ENCODE data around the gene ZNF730.
"Not testable (repeated sequence)": the region's sequence is repeated elsewhere in the genome, so short reads cannot be mapped to it uniquely, and the experiment has no call there.

The ZNF730 gene

GRCh38 chr19:23116802-23117571 lies at the start of gene ZNF730:
TSS of gene ZNF730 (plus strand) at chr19:23117025. CDS start at chr19:23117174, 149 bp downstream.
- peak within 1 kb of the TSS; percentile 85 for H3K4me3 ChIP-seq (ENCODE audit: low read depth, low read length)
- peak; percentile 59 for DNase-seq (ENCODE audit: low read depth)

GRCh38 chr19:23070353-23071146 lies 46.3 kb upstream of the ZNF730 start:
- peak overlapping the region; percentile 49 for H3K4me3 ChIP-seq (ENCODE audit: low read depth, low read length)
- DNase-seq (ENCODE audit: low read depth), result no peak

GRCh38 chr19:23071147-23071511 lies 45.7 kb upstream of the ZNF730 start:
- DNase-seq (ENCODE audit: low read depth), result no peak
- peak overlapping the region; percentile 49 for H3K4me3 ChIP-seq (ENCODE audit: low read depth, low read length)

DNA sequence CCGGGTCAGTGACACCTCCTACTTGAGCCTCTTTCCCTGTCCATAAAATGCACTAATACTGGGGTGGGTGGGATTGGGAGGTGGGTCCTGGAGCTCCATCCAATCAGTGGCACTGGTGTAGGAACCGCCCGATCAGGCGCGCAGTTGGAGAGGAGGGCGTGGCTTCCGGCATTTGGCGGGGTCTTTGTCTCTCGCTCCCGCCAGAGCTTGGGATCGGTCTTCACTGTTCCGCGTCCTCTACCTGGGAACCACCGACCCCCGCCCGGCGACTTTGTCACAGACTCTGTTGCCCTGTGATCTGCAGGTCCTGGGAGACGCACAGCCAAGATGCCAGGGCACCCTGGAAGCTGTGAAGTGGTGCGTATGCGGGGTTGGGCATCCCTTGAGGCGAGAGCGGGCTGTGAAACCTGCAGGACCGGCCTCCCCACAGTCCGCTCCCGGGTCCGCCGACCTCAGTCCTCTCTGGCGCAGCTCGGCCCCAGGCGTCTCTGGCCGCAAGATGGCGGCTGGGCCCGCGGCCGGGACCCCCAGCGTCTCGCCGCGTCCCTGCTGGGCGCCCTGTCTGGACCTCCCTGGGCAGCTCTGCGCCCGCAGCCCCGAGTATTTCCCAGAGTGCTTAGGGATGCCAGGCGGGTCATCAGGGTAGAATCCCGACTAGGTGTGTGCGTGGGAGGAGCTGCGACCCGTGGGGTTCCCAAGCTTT lies 41.6 kb upstream of the ZNF730 start:
- H3K4me3 ChIP-seq (ENCODE audit: low read depth, low read length), result peak overlapping the region; percentile 92
- DNase-seq (ENCODE audit: low read depth), result peak; percentile 33

GRCh38 chr19:23077776-23078175 lies 39.0 kb upstream of the ZNF730 start:
- H3K4me3 ChIP-seq (ENCODE audit: low read depth, low read length); DNase-seq (ENCODE audit: low read depth): not testable (repeated sequence)

DNA sequence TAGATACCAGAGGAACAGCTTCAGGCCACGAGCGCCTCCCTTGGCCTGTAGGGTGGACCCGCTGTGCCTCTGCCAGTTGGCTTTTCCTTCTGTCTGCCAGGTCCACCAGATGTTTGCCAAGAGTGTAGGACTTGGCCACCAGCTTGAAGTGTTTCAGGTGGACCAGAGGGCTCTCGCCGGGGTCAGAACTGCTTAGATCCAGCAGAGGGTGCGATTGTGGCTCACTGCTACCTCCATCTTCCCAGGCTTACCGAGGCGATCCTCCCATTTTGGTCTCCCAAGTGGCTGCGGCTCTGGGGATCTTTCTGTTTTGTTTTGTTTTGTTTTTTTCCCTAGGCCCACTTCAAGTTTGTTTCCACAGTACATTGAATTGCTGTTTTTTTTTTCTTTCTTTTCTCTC lies 23.0 kb upstream of the ZNF730 start:
- no peak for DNase-seq (ENCODE audit: low read depth)
- H3K4me3 ChIP-seq (ENCODE audit: low read depth, low read length), result no peak overlapping the region

DNA sequence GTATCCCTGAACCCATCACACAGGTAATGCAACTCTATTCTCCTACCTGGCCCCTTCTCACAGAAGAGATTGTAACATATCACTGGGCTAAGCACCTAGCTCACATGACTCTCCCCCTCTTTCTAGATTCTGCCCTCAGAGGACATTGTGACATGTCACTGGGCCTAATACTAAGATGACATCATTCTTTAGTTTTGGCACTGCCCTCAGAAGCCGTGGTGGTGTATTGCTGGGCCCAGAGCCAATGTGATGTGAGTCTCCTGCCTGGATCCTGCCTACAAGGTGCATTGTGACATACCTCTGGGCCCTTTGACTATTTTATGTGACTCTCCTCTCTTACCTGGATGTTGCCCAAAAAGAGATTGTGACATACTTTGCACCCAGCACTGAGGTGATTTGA lies 21.4 kb upstream of the ZNF730 start:
- no peak for DNase-seq (ENCODE audit: low read depth)
- no peak overlapping the region for H3K4me3 ChIP-seq (ENCODE audit: low read depth, low read length)

DNA sequence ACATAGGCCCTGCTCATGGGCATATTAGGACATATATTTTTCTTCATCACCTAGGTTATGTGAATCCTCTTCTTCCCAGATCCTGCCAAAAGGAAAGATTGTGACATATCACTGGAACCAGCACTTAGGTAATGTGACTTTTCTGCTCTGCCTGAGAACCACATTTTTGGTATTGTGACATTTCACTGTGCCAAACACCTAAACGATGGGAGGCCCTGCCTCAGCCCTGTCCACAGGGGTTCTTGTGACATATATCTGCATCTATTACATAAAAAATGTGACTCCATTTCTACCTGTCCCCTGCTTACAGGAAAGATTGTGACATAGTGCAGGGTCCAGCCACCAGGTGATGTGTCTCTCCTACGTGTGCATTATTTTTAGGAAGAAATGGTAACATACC lies 18.5 kb upstream of the ZNF730 start:
- no peak for DNase-seq (ENCODE audit: low read depth)

DNA sequence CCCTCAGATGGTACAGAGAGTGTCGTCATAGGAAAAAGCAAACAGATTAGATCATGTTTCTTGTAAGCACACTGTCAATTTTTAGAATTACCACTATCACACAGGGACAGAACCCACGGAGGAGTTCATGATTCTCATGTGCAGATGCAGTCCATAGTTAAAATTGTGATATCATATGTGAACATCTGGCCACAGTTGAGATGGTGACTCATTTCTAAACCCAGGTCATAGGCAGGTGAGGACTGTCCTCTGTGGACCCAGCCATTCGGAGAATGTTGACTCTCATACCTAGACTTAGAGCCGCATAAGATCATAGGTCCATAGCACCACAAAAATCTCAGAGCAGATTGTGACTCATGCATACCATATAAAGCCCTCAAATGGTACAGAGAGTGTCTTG lies 17.8 kb upstream of the ZNF730 start:
- DNase-seq (ENCODE audit: low read depth), result no peak
- H3K4me3 ChIP-seq (ENCODE audit: low read depth, low read length), result no peak overlapping the region

More for the DNA sequence above, 18.5 kb upstream of the ZNF730 start:
- no peak overlapping the region for H3K4me3 ChIP-seq (ENCODE audit: low read depth, low read length)

DNA sequence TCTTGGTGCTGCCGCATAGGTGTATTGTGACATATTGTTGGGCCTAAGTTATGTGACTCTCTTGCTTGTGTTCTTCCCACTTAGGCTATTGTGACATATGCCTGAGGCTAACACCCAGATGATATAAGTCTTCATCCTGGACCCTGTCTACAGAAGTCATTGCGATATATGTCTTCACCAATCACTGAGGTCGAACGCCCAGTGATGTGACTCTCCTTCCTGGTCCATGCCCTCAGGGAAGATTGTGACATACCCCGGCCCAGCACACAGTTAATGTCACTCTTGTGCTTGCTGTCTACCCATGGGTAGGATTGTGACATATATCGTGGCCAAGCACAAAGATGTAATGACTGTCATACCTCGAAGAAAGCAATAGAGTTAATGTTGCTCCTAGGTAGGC lies 16.9 kb upstream of the ZNF730 start:
- H3K4me3 ChIP-seq (ENCODE audit: low read depth, low read length), result no peak overlapping the region
- no peak for DNase-seq (ENCODE audit: low read depth)

DNA sequence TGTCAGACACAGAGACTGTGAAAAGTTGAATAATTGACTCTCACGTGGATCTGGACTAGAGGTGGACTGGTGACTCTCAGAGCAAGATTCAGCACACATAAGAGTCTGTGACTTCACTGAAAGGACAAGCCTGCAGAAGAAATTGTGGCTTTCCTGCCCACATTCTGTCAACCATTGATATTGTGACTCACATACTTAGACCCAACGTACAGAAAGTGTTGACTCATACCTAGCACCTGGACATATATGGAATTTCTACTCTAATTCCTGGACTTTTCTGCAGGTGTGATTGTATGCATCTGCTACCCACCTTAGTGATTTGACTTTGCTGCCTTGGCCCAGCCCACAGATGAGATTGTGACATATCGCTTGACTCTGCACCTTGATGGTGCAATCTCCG lies 15.6 kb upstream of the ZNF730 start:
- H3K4me3 ChIP-seq (ENCODE audit: low read depth, low read length), result no peak overlapping the region
- no peak for DNase-seq (ENCODE audit: low read depth)

DNA sequence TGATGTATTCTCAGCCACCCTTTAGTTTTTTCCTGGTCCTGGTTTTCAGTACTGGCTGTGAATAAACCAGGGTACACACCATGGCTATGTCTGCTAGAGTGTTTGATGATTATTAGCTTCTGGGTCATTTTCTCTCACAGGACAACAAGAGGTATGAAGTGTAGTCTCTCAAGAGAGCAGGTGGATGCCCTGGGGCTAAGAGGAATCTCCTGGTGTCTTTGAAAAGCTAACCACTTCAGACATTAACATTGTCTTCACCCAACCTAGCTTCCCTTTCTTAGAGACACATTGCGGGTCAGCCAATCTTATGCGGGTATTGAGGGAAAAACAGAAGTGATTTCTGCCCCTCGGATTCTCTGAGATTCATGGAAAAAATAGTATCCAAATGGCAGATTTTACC lies 1.6 kb downstream of the ZNF730 start:
- H3K4me3 ChIP-seq (ENCODE audit: low read depth, low read length), result no peak overlapping the region
- no peak for DNase-seq (ENCODE audit: low read depth)

DNA sequence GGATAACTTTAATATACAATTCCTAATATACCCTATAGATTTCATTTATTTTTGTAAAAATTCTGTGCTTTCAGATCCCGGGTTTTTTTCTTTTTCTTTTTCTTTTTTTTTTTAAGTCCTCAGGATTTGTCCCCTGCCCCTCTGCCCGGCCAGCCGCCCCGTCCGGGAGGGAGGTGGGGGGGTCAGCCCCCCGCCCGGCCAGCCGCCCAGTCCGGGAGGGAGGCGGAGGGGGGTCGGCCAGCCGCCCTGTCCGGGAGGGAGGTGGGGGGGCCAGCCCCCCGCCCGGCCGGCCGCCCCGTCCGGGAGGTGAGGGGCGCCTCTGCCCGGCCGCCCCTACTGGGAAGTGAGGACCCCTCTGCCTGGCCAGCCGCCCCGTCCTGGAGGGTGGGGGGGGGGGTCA lies 17.4 kb downstream of the ZNF730 start:
- not testable (repeated sequence) for H3K4me3 ChIP-seq (ENCODE audit: low read depth, low read length); DNase-seq (ENCODE audit: low read depth)

DNA sequence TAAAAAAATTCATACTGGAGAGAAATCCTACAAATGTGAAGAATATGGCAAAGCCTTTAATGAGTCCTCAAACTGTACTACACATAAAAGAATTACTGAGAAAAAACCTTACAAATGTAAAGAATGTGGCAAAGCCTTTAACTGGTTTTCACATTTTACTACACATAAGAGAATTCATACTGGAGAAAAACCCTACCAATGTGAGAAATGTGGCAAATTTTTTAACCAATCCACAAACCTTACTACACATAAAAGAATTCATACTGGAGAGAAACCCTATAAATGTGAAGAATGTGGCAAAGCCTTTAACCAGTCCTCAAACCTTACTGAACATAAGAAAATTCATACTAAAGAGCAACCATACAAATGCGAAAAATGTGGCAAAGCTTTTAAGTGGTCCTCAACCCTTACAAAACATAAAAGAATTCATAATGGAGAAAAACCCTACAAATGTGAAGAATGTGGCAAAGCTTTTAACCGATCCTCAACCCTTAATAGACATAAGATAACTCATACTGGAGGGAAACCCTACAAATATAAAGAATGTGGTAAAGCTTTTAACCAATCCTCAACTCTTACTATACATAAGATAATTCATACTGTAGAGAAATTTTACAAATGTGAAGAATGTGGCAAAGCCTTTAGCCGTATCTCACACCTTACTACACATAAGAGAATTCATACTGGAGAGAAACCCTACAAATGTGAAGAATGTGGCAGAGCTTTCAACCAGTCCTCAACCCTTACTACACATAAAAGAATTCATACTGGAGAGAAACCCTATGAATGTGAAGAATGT lies 29.0 kb downstream of the ZNF730 start:
- DNase-seq (ENCODE audit: low read depth), result no peak
- no peak overlapping the region for H3K4me3 ChIP-seq (ENCODE audit: low read depth, low read length)

DNA sequence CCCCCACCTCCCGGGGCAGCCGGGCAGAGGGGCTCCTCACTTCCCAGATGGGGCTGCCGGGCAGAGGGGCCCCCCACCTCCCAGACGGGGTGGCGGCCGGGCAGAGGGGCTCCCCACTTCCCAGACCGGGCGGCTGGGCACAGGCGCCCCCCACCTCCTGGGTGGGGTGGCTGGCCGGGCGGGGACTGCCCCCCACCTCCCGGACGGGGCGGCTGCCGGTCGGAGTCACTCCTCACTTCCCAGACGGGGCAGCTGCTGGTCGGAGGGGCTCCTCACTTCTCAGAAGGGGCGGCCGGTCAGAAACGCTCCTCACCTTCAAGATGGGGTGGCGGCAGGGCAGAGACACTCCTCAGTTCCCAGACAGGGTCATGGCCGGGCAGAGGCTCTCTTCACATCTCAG lies 43.9 kb downstream of the ZNF730 start:
- no peak overlapping the region for H3K4me3 ChIP-seq (ENCODE audit: low read depth, low read length)

DNA sequence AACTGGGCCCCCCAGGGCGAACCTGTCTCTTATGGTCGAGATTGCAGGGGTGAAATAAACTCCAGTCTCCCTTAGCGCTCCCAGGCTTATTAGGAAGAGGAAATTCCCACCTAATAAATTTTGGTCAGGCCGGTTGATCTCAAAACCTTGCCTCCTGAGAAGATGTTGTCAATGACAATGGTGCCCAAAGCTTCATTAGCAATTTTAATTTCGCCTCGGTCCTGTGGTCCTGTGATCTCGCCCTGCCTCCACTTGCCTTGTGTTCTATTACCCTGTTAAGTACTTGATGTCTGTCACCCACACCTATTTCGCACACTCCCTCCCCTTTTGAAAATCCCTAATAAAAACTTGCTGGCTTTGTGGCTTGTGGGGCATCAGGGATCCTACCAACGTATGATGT lies 51.5 kb downstream of the ZNF730 start:
- not testable (repeated sequence) for H3K4me3 ChIP-seq (ENCODE audit: low read depth, low read length); DNase-seq (ENCODE audit: low read depth)

More for the DNA sequence above, 43.9 kb downstream of the ZNF730 start:
- no peak for DNase-seq (ENCODE audit: low read depth)

DNA sequence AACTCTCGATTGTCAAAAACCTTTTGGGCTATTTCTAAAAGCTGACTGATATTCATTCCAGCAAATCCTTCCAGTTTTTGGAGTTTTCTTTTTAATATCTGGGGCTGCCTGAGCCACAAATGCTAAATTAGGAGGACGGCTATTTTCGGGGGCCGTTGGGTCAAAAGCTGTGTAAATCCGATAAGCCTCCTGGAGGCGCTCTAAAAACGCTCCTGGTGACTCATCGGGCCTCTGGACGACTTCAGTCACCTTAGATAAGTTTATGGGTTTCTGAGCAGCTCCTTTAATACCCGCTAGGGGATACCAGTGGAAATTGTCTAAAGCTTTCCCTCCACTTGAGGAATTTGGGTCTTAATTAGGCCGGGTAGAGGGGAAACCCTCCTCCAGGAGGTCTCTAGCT lies 66.4 kb downstream of the ZNF730 start:
- no peak overlapping the region for H3K4me3 ChIP-seq (ENCODE audit: low read depth, low read length)
- no peak for DNase-seq (ENCODE audit: low read depth)

DNA sequence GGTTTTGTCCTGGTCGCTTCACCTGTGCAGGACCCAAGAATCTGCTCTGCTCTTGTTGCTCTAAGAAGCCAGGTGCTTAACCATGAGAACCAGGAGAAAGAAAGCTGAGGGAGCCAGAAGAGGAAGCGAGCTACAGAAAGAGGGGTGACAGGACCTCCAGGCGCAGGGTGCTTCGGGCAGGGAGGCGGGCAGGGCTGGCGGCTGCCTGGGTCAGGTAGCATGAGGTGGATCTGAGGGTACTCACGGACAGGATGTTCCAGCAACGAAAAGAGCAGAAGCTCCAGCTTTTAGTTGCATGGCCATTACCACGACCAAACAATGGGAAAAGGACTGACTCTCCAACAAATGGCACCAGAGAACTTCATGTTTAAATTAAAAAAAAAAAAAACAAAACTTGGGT lies 73.5 kb downstream of the ZNF730 start:
- DNase-seq (ENCODE audit: low read depth), result no peak
- no peak overlapping the region for H3K4me3 ChIP-seq (ENCODE audit: low read depth, low read length)
